IMR-90 (cell line): ENCODE data around the gene PNLIP. TPM values are rescaled to one million over a fixed set of nuclear protein-coding genes. Genes with fewer than 3 reads are reported as not detected.

ENCODE experiments used
- ATAC-seq: fragments of 200-7000 bp; cut with Tn5 transposase; 2 replicates; pipeline ENCODE4 v1.9.1; 2020; ENCODE audit warnings: low read depth, mild to moderate bottlenecking, moderate library complexity
- BruUV-seq: library from RNA; stranded (reverse); fragments of 400-500 nt; replicated peaks from 2 replicates; lab custom pipeline; 2021; lab: Mats Ljungman, UMichigan
- CTCF ChIA-PET: fragments of 300-600 bp; formaldehyde crosslinking; extraction: SDS; loops from one replicate; lab custom pipeline; 2021; ENCODE audit warnings: antibody characterized with exemption; lab: Yijun Ruan, JAX
- POLR2A ChIA-PET: fragments of 300-600 bp; sonication (Branson Sonifier 250); formaldehyde crosslinking; loops from one replicate; lab custom pipeline; 2022; ENCODE audit warnings: antibody characterized with exemption; ENCODE audit not compliant: unreplicated experiment; lab: Charles Lee
- DNase-seq: peaks from one replicate; pipeline ENCODE4 v3.0.0; 2013
- H2AFZ ChIP-seq: replicated peaks from 2 replicates; pipeline ENCODE3; 2013; ENCODE audit warnings: low read length, mild to moderate bottlenecking; ENCODE audit not compliant: poor library complexity
- H2AK5ac ChIP-seq: 2 replicates; pipeline ENCODE4 v1.6.1; 2013; ENCODE audit warnings: low read depth, low read length, inconsistent platforms
- H2AK9ac ChIP-seq: replicated peaks from 2 replicates; pipeline ENCODE3; 2013; ENCODE audit warnings: mild to moderate bottlenecking, low read depth, low read length, moderate library complexity; ENCODE audit not compliant: poor library complexity
- H2BK120ac ChIP-seq: 2 replicates; pipeline ENCODE4 v1.6.1; 2013; ENCODE audit warnings: low read depth, low read length, inconsistent platforms
- H2BK15ac ChIP-seq: 3 replicates; pipeline ENCODE4 v1.6.1; 2013; ENCODE audit warnings: low read depth, low read length, inconsistent platforms
- H2BK20ac ChIP-seq: 2 replicates; pipeline ENCODE4 v1.6.1; 2013; ENCODE audit warnings: low read depth, mild to moderate bottlenecking, inconsistent platforms, low read length, moderate library complexity
- H2BK5ac ChIP-seq: 2 replicates; pipeline ENCODE4 v1.6.1; 2013; ENCODE audit warnings: mild to moderate bottlenecking, low read depth, low read length, inconsistent platforms; ENCODE audit not compliant: poor library complexity, severe bottlenecking
- H3K14ac ChIP-seq: replicated peaks from 2 replicates; pipeline ENCODE4 v1.6.1; 2013; ENCODE audit warnings: low read depth, low read length, inconsistent platforms
- H3K18ac ChIP-seq: 2 replicates; pipeline ENCODE4 v1.6.1; 2013; ENCODE audit warnings: low read depth, low read length, control low read depth
- H3K23ac ChIP-seq: 2 replicates; pipeline ENCODE4 v1.6.1; 2013; ENCODE audit warnings: low read depth, low read length, inconsistent platforms
- H3K27ac ChIP-seq: 2 replicates; pipeline ENCODE4 v1.5.1; 2013; ENCODE audit warnings: mild to moderate bottlenecking, control low read depth, low read length; ENCODE audit not compliant: insufficient read depth
- H3K27me3 ChIP-seq: 2 replicates; pipeline ENCODE4 v1.6.1; 2013; ENCODE audit warnings: low read length; ENCODE audit not compliant: control insufficient read depth, insufficient read depth
- H3K36me3 ChIP-seq: 2 replicates; pipeline ENCODE4 v1.6.1; 2013; ENCODE audit warnings: low read length, mixed read lengths; ENCODE audit not compliant: control insufficient read depth, insufficient read depth
- H3K4ac ChIP-seq: 2 replicates; pipeline ENCODE4 v1.6.1; 2013; ENCODE audit warnings: low read depth, low read length, inconsistent platforms
- H3K4me1 ChIP-seq: 2 replicates; pipeline ENCODE4 v1.6.1; 2013; ENCODE audit warnings: low read length, mixed read lengths; ENCODE audit not compliant: control insufficient read depth, insufficient read depth
- H3K4me2 ChIP-seq: 2 replicates; pipeline ENCODE4 v1.6.1; 2013; ENCODE audit warnings: low read depth, mild to moderate bottlenecking, control low read depth, low read length, moderate library complexity
- H3K4me3 ChIP-seq: 2 replicates; pipeline ENCODE4 v1.5.1; 2013; ENCODE audit warnings: low read depth, mild to moderate bottlenecking, control low read depth, low read length, moderate library complexity; ENCODE audit not compliant: insufficient read depth
- H3K56ac ChIP-seq: 2 replicates; pipeline ENCODE4 v1.6.1; 2013; ENCODE audit warnings: low read length, inconsistent platforms; ENCODE audit not compliant: insufficient read depth; ENCODE audit errors: extremely low read depth
- H3K79me1 ChIP-seq, 2 experiments: 2 replicates each; pipeline ENCODE4 v1.6.1; 2013; ENCODE audit warnings: low read length in 2 of 2, inconsistent platforms in 1 of 2, low read depth in 1 of 2
- H3K9ac ChIP-seq: 2 replicates; pipeline ENCODE4 v1.6.1; 2013; ENCODE audit warnings: low read depth, low read length, control low read depth
- H3K9me1 ChIP-seq: 2 replicates; pipeline ENCODE4 v1.6.1; 2013; ENCODE audit warnings: low read length, inconsistent platforms; ENCODE audit not compliant: insufficient read depth
- H3K9me3 ChIP-seq: 2 replicates; pipeline ENCODE4 v1.6.1; 2013; ENCODE audit warnings: low read length; ENCODE audit not compliant: control insufficient read depth, insufficient read depth
- H4K20me1 ChIP-seq: 2 replicates; pipeline ENCODE4 v1.6.1; 2013; ENCODE audit warnings: low read length, inconsistent platforms; ENCODE audit not compliant: insufficient read depth
- H4K5ac ChIP-seq: 2 replicates; pipeline ENCODE4 v1.6.1; 2013; ENCODE audit warnings: mild to moderate bottlenecking, low read depth, low read length, control low read depth
- H4K8ac ChIP-seq, 2 experiments: 2 replicates each; pipeline ENCODE4 v1.6.1; 2013; ENCODE audit warnings: low read depth in 2 of 2, low read length in 2 of 2, control low read depth in 1 of 2, inconsistent platforms in 1 of 2
- H4K91ac ChIP-seq: 2 replicates; pipeline ENCODE4 v1.6.1; 2013; ENCODE audit warnings: low read depth, low read length, inconsistent platforms; ENCODE audit not compliant: insufficient read depth
- MAFK ChIP-seq: IDR thresholded peaks from 2 replicates; pipeline ENCODE4 v1.6.1; 2012; ENCODE audit warnings: low read depth, low read length, improper control_type of control experiment
- MAZ ChIP-seq: IDR thresholded peaks from 2 replicates; pipeline ENCODE4 v1.6.1; 2012; ENCODE audit warnings: low read depth, mild to moderate bottlenecking, low read length, improper control_type of control experiment, moderate library complexity, borderline replicate concordance
- NFE2L2 ChIP-seq: fragments of 150-350 bp; IDR thresholded peaks from 2 replicates; pipeline ENCODE4 v1.6.1; 2016; ENCODE audit warnings: low read depth, mild to moderate bottlenecking, low read length
- RAD21 ChIP-seq: IDR thresholded peaks from 2 replicates; pipeline ENCODE4 v1.6.1; 2012; ENCODE audit warnings: low read length, improper control_type of control experiment
- RFX5 ChIP-seq: IDR thresholded peaks from 2 replicates; pipeline ENCODE4 v1.8.0; 2012; ENCODE audit warnings: low read depth, mild to moderate bottlenecking, low read length, moderate library complexity
- dilution Hi-C: fragments of 300-500 bp; cut with HindIII; formaldehyde crosslinking; loops from one replicate; pipeline ENCODE4 v1.14.3; 2018; ENCODE audit warnings: low sequenced_read_pairs; ENCODE audit not compliant: unreplicated experiment
- in situ Hi-C: fragments of 300-500 bp; cut with MboI; formaldehyde crosslinking; loops from 3 replicates; pipeline ENCODE4 v1.14.3; 2019; ENCODE audit warnings: low sequenced_read_pairs, inconsistent platforms, mixed read lengths
- intact Hi-C: fragments of 100-400 bp; cut with micrococcal nuclease; formaldehyde crosslinking; loops from 2 replicates; pipeline ENCODE4 v1.10.0; 2022
- polyA plus RNA-seq, 3 experiments: library from polyadenylated mRNA; depleted of rRNA; stranded (reverse); fragments of >200 nt; gene quantifications; 2 replicates each; pipeline ENCODE4 v1.2.3, GENCODE V29; 2012; ENCODE audit warnings: low replicate concordance in 1 of 3
- total RNA-seq: library from RNA; depleted of rRNA; stranded (reverse); fragments of >200 nt; gene quantifications from 2 replicates; pipeline ENCODE4 v1.2.3, GENCODE V29; 2012

The PNLIP gene
- total and polyA plus RNA-seq, 2 of the 4 experiments (the other 2 are of a cell fraction) = not detected

DNA sequence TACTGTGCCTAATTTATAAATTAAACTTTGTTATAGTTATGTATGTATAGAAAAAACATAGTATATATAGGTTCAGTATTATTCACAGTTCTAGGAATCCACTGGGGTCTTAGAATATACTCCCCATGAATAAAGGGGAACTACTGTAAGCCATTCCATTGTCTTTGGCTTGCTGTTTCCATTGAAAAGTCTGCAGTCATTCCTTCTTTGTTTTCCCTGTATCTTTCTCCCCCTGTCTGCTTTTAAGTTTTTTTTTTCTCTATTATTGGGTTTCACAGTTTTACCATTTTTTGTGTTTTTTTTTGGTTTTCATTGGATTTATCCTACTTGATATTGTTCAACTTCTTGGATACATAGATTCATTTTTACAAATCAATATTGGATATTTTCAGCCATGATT lies 6.7 kb upstream of the PNLIP start:
- intact Hi-C loops (no loop called here), dilution Hi-C loops (no loop called here), in situ Hi-C loops (no loop called here)
- BruUV-seq = no TSS peak
- Histone ChIP-seq H3K23ac (no peak overlapping the region), H2BK5ac (no peak overlapping the region), H4K5ac (no peak overlapping the region), H2BK120ac (no peak overlapping the region), H3K14ac (no peak overlapping the region), H2BK20ac (no peak overlapping the region), H3K36me3 (no peaks in the 10 kb centered on the region), H3K56ac (no peak overlapping the region), H2AK9ac (no peak overlapping the region), H2AFZ (no peak overlapping the region), H3K9me1 (no peaks in the 10 kb centered on the region), H3K4me3 (no peak overlapping the region), H3K9me3 (no peaks in the 10 kb centered on the region), H3K4me2 (no peak overlapping the region), H2AK5ac (no peak overlapping the region), H3K27ac (no peak overlapping the region), H3K27me3 (no peaks in the 10 kb centered on the region), H4K20me1 (no peaks in the 10 kb centered on the region), H4K91ac (no peak overlapping the region), H3K18ac (no peak overlapping the region), H3K9ac (no peak overlapping the region), H3K4me1 (no peaks in the 10 kb centered on the region), H4K8ac (no peak overlapping the region), H3K79me1 (no peaks in the 10 kb centered on the region), H2BK15ac (no peak overlapping the region), H3K4ac (no peak overlapping the region)
- TF ChIP-seq NFE2L2 (no peak), RAD21 (no peak), MAFK (no peak), MAZ (no peak), RFX5 (no peak)
- ChIA-PET CTCF (no interaction called here), POLR2A (no interaction called here)
- ATAC-seq (no peak), DNase-seq (no peak)
